Gastrocnemius medialis (tissue), 4 donors: ENCODE measurements around the gene STPG1. TPM values are rescaled to one million over a fixed set of nuclear protein-coding genes. Genes with fewer than 3 reads are reported as not detected.

Source experiments
- ATAC-seq, 2 donors: fragments of 150-250 bp; one replicate each; pipeline ENCODE4 v1.9.1; 2016
- DNase-seq, 2 donors: peaks; one replicate each; pipeline ENCODE4 v3.0.0-alpha.2; 2019
- H3K27ac ChIP-seq, 4 donors: fragments of 200-600 bp; sonication (generic); 1 replicate in 1 of 4; 2 replicates in 3 of 4; pipeline ENCODE4 v1.5.1; 2016 to 2018; ENCODE audit warnings: mild to moderate bottlenecking in 2 of 4, moderate library complexity in 1 of 4
- H3K27me3 ChIP-seq, 3 donors: fragments of 200-600 bp; sonication (generic) in 2 of 3; 1 replicate in 1 of 3; 2 replicates in 2 of 3; pipeline versions ENCODE4 v1.5.1 to v1.6.0; 2016 to 2019; ENCODE audit warnings: mild to moderate bottlenecking in 1 of 3, moderate library complexity in 1 of 3
- H3K36me3 ChIP-seq, 2 donors: fragments of 200-600 bp; sonication (generic) in 1 of 2; one replicate each; pipeline ENCODE4 v1.5.1; 2017 to 2018
- H3K4me1 ChIP-seq, 2 donors: fragments of 200-600 bp; sonication (generic) in 1 of 2; one replicate each; pipeline ENCODE4 v1.5.1; 2016 to 2017; ENCODE audit warnings: mild to moderate bottlenecking in 2 of 2
- H3K4me3 ChIP-seq, 4 donors: fragments of 200-600 bp; sonication (generic) in 3 of 4; 1 replicate in 1 of 4; 2 replicates in 3 of 4; pipeline ENCODE4 v1.5.1; 2016 to 2019; ENCODE audit warnings: mild to moderate bottlenecking in 2 of 4
- H3K9me3 ChIP-seq, 3 donors: fragments of 200-600 bp; sonication (generic) in 2 of 3; 1 replicate in 1 of 3; 2 replicates in 2 of 3; pipeline ENCODE4 v1.5.1; 2016 to 2019
- POLR2A ChIP-seq, 2 donors: fragments of 450-650 bp; IDR thresholded peaks; one replicate each; pipeline ENCODE4 v1.6.1; 2017; ENCODE audit warnings: antibody characterized with exemption in 2 of 2, mild to moderate bottlenecking in 2 of 2, moderate library complexity in 2 of 2
- in situ Hi-C, 4 donors: fragments of 200-750 bp; cut with MboI; loops; one replicate each; pipeline versions ENCODE4 v1.15.0 to v1.8.0; 2017; ENCODE audit warnings: low sequenced_read_pairs in 4 of 4
- intact Hi-C: fragments of 100-400 bp; cut with DNase I; formaldehyde crosslinking; loops from one replicate; pipeline ENCODE4 v1.15.1; 2023; ENCODE audit warnings: low total_unique reads
- total RNA-seq, 4 donors: library from RNA; depleted of rRNA; stranded (reverse); fragments of >200 nt; gene quantifications; one replicate each; pipeline versions ENCODE4 v1.1.0 to v1.2.3, GENCODE V29; 2016
- TF ChIP-seq, protein P1 (sequence below), 5 experiments: fragments of 450-650 bp in 3 of 5; fragments of 200-600 bp in 2 of 5; sonication (generic) in 2 of 5; IDR thresholded peaks in 4 of 5; conservative IDR thresholded peaks in 1 of 5; 1 replicate in 4 of 5; 2 replicates in 1 of 5; pipeline ENCODE4 v1.5.1; 2016 to 2019; ENCODE audit warnings: antibody characterized with exemption in 5 of 5, mild to moderate bottlenecking in 3 of 5, moderate library complexity in 3 of 5

Gene STPG1
- total RNA-seq, 4 donors from 2014 or later, result 0.39 to 2.1 (median 0.52) TPM

DNA sequence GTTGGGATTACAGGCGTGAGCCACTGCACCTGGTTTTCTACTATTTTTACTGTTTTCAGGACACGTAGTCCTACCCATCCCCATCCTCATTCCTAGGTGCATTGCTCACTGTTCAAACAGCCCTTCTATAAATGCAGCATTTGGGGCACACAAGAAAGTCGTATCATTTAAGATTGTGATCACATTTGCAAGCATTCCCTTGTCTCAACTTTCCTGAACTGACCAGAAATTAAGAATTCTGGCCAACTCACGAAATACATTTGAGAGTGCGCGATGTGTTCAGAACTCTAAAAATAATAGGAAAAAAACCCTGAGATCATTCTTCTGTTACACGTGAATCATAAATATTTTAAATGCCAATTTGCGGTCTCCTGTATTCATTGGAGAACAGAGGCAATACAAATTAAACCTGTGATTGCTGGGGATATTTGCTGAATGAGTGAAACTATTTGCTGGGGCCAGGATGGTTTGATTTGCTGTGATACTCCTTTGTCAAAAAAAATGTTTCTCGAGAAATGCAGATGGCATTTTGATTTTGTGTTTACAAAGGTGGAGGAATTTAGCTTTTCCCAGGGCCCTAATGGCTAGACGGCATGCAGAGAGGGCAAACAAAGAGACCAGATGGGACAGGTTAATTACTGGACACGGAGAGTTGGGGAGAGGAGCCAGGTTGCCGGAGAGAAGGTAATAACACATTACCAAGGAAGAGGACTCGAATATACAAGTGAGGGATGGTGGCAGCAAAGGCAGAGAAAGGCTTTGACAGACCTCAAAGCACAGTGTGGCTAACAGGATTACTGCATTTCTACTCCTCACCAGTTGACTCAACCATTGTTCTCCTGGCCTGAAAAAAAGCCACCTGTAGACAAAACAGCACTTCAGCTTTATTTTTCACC is 38.4 kb downstream of the STPG1 start:
- DNase-seq (no peak), ATAC-seq (no peak)
- no peaks in the 10 kb centered on the region for H3K9me3 ChIP-seq
- in situ Hi-C loops (loop anchor here in 1 of 4 donors (25.0 kb wide), 1 partner anchor 313 kb away; no protein-coding TSS in a partner anchor), intact Hi-C loops (no loop called here)
- H3K36me3 ChIP-seq, result no peaks in the 10 kb centered on the region
- no peaks in the 10 kb centered on the region for H3K27me3 ChIP-seq
- no peaks in the 10 kb centered on the region for H3K4me1 ChIP-seq
- H3K4me3 ChIP-seq, result no peak overlapping the region
- TF ChIP-seq POLR2A (IDR thresholded peaks at IDR 0.05), result no peak
- TF ChIP-seq, protein P1, sequence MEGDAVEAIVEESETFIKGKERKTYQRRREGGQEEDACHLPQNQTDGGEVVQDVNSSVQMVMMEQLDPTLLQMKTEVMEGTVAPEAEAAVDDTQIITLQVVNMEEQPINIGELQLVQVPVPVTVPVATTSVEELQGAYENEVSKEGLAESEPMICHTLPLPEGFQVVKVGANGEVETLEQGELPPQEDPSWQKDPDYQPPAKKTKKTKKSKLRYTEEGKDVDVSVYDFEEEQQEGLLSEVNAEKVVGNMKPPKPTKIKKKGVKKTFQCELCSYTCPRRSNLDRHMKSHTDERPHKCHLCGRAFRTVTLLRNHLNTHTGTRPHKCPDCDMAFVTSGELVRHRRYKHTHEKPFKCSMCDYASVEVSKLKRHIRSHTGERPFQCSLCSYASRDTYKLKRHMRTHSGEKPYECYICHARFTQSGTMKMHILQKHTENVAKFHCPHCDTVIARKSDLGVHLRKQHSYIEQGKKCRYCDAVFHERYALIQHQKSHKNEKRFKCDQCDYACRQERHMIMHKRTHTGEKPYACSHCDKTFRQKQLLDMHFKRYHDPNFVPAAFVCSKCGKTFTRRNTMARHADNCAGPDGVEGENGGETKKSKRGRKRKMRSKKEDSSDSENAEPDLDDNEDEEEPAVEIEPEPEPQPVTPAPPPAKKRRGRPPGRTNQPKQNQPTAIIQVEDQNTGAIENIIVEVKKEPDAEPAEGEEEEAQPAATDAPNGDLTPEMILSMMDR (IDR thresholded peaks at IDR 0.05 in 4 of 5, conservative IDR thresholded peaks at IDR 0.05 in 1 of 5), result no peak
- H3K27ac ChIP-seq, result no peak overlapping the region

DNA sequence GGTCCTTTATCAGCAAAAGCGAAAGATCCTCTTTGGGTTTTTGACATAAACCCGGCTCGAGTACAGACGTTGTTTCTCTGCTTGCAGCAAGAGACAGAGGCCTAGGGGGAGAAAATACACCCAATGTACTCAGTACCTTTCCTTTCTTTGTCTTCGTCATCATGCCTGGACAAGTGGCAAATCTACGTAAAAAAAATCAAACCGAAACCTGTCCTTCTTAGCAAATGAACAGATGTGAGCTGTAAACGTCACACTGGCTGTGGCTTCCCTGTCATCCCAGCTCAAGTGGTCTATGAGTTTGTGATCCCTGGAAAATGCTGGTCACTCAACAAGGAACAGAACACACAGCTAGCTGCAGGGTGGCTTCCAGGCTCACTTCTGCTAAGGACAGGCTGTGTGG is 39.9 kb downstream of the STPG1 start:
- in situ Hi-C loops, result no loop called here
- H3K36me3 ChIP-seq, result no peaks in the 10 kb centered on the region

DNA sequence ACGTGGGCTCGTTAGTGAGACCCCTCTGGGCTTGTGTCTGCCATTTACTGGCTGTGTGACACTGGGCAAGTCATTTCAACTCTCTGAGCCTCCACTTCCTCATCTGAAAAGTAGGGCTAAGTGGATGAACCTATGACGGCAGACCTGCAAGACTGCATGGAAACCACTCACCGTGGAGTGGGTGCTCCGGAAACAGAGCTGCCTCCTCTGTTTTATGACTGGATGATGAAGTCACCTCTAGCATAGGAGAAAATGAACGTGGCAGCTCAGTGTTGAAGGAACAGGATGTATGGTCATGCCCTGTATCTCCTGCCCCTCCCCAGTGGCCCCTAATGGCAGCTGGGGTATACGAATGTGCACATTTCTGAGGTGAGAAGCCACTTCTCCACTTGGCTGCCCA is 40.5 kb downstream of the STPG1 start:
- H3K9me3 ChIP-seq, result no peaks in the 10 kb centered on the region
- H3K36me3 ChIP-seq, result no peaks in the 10 kb centered on the region
- ATAC-seq (no peak), DNase-seq (no peak)
- no peak overlapping the region for H3K27ac ChIP-seq
- intact Hi-C loops, result no loop called here
- peaks cover 3 to 5% of the 10 kb centered on the region in 2 donors for H3K4me1 ChIP-seq
- H3K4me3 ChIP-seq, result no peak overlapping the region
- TF ChIP-seq, protein P1 (IDR thresholded peaks at IDR 0.05 in 4 of 5, conservative IDR thresholded peaks at IDR 0.05 in 1 of 5), result no peak
- TF ChIP-seq POLR2A (IDR thresholded peaks at IDR 0.05), result no peak
- H3K27me3 ChIP-seq, result no peaks in the 10 kb centered on the region
- in situ Hi-C loops, result no loop called here

More for the DNA sequence above, 39.9 kb downstream of the STPG1 start:
- H3K9me3 ChIP-seq, result no peaks in the 10 kb centered on the region
- DNase-seq, result no peak
- ATAC-seq, result no peak
- H3K27me3 ChIP-seq, result no peaks in the 10 kb centered on the region
- no peak for TF ChIP-seq POLR2A (IDR thresholded peaks at IDR 0.05)
- TF ChIP-seq, protein P1 (IDR thresholded peaks at IDR 0.05 in 4 of 5, conservative IDR thresholded peaks at IDR 0.05 in 1 of 5), result no peak
- intact Hi-C loops, result no loop called here
- no peak overlapping the region for H3K4me3 ChIP-seq
- H3K4me1 ChIP-seq, result peaks cover 3 to 5% of the 10 kb centered on the region in 2 donors
- H3K27ac ChIP-seq, result no peak overlapping the region

DNA sequence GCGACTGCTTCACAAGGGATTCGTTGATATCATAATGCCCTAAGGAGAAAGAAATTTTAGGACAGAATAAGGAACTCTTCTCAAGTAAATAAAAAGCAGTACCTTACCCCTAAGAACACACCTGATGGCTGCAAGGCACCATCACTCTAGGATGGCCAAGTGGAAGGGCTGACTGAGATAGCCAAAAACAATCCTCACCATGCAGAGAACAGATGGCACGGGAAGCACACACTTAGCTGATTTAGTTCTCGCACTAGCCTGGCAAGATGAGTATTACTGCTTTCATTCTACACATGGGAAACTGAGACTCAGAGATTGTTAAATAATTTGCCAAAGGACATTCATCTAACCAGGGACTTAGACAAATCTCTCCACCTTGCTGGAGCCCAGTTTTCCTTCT is 43.8 kb downstream of the STPG1 start:
- H3K4me3 ChIP-seq, result no peak overlapping the region
- in situ Hi-C loops, result no loop called here
- ATAC-seq, result no peak
- H3K27ac ChIP-seq, result peak overlapping the region in 3 of 4 donors; percentile 33 to 63 (median 39)
- H3K27me3 ChIP-seq, result no peaks in the 10 kb centered on the region
- intact Hi-C loops, result no loop called here
- no peaks in the 10 kb centered on the region for H3K36me3 ChIP-seq
- DNase-seq, result no peak
- no peaks in the 10 kb centered on the region for H3K9me3 ChIP-seq
- TF ChIP-seq, protein P1 (IDR thresholded peaks at IDR 0.05 in 4 of 5, conservative IDR thresholded peaks at IDR 0.05 in 1 of 5), result no peak
- no peak for TF ChIP-seq POLR2A (IDR thresholded peaks at IDR 0.05)
- peaks cover 3 to 5% of the 10 kb centered on the region in 2 donors for H3K4me1 ChIP-seq
